ENCODE results near the gene PROX1. TPM values are rescaled to one million over a fixed set of nuclear protein-coding genes. Genes with fewer than 3 reads are reported as not detected.

Gene PROX1
- total RNA-seq, 1 donor from 2014 or later, result 56.4 TPM

- DNase-seq (ENCODE audit: low read depth in 2 of 2), result peak in 1 of 2 donors; percentile 39
Measured at GRCh38 chr1:213997038-213997771, 9.4 kb downstream of the PROX1 start.

GRCh38 chr1:213997772-213998107 is 10.0 kb downstream of the PROX1 start:
- no peak for DNase-seq (ENCODE audit: low read depth in 2 of 2)

GRCh38 chr1:213998785-213999184 is 11.0 kb downstream of the PROX1 start:
- DNase-seq (ENCODE audit: low read depth in 2 of 2), result no peak

DNA sequence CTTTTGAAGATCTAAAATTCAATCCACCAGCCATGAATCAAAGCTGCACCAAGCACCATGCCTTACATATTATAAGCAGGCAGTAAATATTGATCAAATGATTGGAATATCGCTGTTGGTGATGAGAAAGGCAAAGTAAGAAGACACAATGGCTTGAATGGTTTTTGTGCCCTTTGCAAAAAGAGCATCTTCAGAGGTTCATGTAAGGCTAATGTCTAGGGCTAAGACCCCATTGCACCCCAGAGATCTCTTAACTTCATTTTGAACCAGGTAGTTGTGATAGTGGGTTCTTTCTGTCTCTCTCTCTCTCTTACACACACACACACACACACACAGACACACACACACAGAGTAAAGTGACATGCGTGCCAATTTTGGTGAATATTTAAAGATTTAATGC is 12.0 kb downstream of the PROX1 start:
- no peak for DNase-seq (ENCODE audit: low read depth in 2 of 2)

- DNase-seq (ENCODE audit: low read depth in 2 of 2), result no peak
Measured at GRCh38 chr1:214002060-214002459, 14.3 kb downstream of the PROX1 start.

DNA sequence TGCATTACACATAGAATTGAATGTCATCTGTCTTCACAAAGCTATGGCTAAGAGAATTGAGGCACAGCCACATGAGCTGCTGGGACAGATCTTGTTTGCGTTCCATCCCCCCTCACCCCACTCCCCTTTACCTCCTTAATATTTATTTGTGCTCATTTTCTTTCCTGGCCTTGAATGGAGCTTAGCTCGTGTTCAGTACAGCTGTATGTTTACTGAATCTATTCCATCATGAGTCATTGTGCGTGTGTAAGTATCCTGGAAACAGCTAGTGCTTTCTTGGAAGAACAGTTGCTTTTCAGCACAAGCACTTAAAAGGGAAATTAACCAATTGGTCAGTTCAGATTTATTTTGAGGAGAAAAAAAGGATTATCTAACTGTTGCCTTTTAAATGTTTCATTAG is 14.7 kb downstream of the PROX1 start:
- DNase-seq (ENCODE audit: low read depth in 2 of 2), result peak in 1 of 2 donors; percentile 89

- no peak for DNase-seq (ENCODE audit: low read depth in 2 of 2)
Measured at GRCh38 chr1:214003233-214003632, 15.5 kb downstream of the PROX1 start.

GRCh38 chr1:214004014-214004413 is 16.2 kb downstream of the PROX1 start:
- peak in 1 of 2 donors; percentile 46 for DNase-seq (ENCODE audit: low read depth in 2 of 2)

- no peak for DNase-seq (ENCODE audit: low read depth in 2 of 2)
Measured at GRCh38 chr1:214004795-214005194, 17.0 kb downstream of the PROX1 start.

GRCh38 chr1:214005708-214006107 is 17.9 kb downstream of the PROX1 start:
- no peak for DNase-seq (ENCODE audit: low read depth in 2 of 2)

GRCh38 chr1:214006845-214007244 is 19.1 kb downstream of the PROX1 start:
- no peak for DNase-seq (ENCODE audit: low read depth in 2 of 2)

- DNase-seq (ENCODE audit: low read depth in 2 of 2), result no peak
Measured at GRCh38 chr1:214008347-214008746, 20.6 kb downstream of the PROX1 start.

DNA sequence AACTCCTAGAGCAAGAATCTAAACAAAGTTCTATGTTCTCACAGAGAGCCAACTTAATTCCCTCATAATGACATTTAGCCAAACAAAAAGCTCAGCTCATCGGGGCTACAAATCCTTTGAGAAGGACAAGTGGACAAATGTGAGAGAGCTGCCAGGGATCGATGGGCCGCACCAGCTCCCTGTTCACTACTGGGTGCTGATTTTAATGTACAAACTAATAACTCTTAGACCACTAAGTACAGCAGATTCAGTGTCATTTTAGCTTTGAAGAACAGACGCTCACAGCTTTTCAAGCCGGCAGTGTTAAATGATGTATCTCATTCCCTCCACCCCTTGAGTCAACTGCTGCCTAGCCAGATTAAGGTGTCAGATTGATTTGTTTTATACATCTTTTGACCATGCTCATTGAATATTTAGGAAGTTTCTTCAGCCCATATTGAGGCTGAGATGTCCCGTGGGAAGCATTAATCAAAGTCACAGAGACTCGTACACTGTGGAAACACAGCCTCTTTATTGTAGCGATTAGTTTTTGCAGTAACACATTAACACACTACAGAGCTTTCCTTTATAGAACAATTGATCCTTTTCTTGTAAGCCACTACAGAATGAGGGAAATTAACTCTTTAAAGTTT is 21.1 kb downstream of the PROX1 start:
- DNase-seq (ENCODE audit: low read depth in 2 of 2), result no peak

DNA sequence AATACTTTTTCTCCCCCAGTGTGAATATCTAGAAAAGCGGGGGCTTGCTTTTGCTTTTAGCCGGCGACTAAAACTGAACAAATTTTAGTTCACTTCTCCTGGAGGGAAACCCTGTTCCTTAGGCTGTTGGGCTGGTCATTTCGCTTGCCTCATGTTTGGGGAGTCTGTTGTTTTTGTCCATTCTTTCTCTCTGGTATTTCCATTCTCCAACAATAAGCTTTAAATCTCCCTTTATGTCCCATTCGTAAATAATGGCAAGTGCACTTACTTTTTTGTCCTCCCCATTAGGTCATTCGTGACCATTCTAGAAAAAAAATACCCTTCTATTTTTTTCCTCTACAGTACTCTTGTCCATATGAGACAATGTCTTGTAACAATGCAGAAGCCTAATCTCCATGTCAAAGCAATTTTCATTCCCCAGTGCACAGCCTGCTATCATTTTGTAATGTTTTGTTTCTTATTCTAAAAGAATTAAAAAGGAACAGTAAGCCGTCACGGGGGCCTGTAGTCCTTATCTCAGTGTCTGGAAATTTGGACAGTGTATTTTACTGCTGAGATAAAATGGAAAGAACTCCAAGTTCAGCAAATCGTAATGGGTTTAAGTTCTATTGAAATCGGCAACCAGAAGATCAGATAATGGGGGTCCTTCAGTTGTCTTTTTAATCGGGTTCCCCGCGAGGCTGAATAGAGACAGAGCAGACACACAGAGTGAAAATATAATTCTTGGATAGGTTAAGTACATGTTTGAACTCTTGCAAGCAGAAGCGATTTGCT is 21.8 kb downstream of the PROX1 start:
- DNase-seq (ENCODE audit: low read depth in 2 of 2), result no peak

DNA sequence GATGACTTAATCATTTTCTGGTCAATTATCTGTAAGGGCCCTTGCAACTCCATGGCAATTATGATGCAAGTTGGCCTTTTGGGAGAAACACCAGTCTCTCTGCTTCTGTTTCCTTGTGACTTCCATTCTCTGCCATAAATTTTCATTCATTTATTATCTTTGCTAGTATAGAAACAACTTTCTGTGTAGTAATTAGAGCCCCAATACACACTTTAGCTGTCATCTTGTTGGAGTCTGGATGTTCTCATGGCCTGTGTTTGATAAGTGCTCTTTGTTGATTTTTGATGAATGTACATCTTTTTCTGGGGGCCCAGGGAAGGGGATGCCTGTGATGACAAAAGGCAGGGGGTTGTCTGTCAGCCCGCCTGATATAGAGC is 22.4 kb downstream of the PROX1 start:
- no peak for DNase-seq (ENCODE audit: low read depth in 2 of 2)

DNA sequence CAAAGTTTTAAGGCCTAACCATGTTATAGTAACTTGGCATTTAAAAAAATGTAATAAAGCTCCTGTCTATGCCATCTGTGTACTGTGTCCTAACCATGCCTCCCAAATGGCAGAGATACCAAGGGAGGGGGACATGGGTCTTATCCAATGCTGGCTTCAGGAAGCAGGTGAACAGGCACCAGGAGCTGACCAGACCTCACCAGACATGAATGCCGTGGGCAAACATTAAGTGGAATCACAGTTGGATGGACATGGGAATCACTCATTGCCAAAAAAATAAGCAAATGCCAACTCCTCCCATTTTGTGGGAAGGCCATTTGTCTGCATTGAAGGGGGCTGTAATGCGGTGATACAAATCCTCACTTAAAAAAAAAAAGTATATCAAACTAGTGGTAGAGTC is 22.9 kb downstream of the PROX1 start:
- DNase-seq (ENCODE audit: low read depth in 2 of 2), result no peak

GRCh38 chr1:214012418-214012817 is 24.6 kb downstream of the PROX1 start:
- no peak for DNase-seq (ENCODE audit: low read depth in 2 of 2)

DNA sequence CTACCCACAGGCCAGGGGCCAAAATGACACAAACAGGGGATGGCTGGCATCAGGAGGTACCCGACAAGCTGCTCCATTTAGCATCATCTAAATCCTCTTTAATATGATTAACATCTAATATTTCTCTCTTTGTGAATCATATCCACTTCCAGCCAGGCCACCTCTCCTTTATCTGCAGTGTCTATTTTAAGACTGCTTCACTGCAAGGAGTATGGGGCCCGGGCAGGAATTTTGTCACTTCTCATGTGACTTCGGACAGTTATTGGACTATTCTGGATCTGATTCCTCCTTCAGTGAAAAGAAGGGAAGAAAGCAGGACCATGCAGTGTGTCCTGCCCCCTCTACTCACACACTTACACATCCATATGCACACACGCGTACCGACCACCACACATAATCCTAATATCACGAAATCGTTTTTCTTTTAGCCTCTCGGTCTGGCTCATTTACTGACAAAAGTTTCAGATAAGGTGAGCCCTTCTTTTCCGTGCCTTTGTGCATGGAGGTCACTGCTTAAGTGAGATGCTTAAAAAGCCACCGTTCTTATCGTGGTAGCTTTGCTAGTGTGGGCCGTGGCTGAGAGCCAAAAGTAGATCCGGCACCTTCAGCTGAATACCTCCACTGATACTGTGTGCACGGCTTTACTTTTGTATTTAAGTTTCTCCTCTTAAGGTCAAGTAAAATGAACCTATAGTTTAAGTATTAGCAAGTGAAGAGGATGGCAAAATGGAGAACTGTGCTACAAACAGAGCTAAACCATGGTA is 26.0 kb downstream of the PROX1 start:
- DNase-seq (ENCODE audit: low read depth in 2 of 2), result no peak

GRCh38 chr1:214014730-214015129 is 27.0 kb downstream of the PROX1 start:
- DNase-seq (ENCODE audit: low read depth in 2 of 2), result no peak

DNA sequence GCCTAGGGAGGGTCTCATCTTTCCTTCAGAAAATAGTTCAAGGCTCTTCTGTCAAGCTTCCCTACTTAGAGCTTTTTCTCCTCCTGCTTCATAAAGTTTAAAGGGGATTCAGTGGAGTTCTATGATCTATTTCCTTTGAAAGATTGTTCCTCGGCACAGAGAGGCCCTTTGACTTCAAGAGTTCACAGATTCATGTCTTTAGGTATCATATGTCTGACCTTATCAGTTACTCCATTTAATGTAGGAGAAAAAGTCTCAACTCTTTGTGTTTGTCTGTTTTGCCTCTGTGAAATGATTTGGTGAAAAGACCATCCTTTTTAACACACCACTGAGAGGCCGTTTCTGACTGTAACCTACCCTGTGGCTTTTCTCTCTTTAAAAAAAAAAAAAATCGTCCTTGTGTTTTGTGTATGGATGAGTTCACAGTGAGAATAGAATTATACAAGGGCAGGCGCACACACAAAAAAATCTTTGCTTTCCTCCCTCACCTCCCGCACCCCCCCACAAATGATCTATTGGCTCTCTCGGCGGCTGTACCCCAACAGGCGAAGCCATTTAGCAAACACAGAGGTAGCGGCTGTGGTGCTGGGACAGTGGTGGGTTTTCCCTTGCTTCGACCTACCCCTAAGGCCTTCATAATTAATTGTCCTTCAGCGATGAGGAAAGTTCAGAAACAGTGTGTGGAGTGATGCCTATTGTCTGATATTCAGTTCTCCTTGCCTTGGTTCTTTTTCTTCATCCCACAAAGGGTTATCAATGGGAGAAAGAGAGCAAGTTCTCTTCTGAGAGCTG is 29.6 kb downstream of the PROX1 start:
- DNase-seq (ENCODE audit: low read depth in 2 of 2), result no peak
